Fibroblast of skin of back (primary cell): ENCODE data around the gene ANAPC4.
A peak's percentile ranks its signal among the peaks of the same experiment; 100 is the strongest.

Experiments used
- DNase-seq: peaks from one replicate; pipeline ENCODE4 v3.0.0-alpha.2; 2013

The ANAPC4 gene

DNA sequence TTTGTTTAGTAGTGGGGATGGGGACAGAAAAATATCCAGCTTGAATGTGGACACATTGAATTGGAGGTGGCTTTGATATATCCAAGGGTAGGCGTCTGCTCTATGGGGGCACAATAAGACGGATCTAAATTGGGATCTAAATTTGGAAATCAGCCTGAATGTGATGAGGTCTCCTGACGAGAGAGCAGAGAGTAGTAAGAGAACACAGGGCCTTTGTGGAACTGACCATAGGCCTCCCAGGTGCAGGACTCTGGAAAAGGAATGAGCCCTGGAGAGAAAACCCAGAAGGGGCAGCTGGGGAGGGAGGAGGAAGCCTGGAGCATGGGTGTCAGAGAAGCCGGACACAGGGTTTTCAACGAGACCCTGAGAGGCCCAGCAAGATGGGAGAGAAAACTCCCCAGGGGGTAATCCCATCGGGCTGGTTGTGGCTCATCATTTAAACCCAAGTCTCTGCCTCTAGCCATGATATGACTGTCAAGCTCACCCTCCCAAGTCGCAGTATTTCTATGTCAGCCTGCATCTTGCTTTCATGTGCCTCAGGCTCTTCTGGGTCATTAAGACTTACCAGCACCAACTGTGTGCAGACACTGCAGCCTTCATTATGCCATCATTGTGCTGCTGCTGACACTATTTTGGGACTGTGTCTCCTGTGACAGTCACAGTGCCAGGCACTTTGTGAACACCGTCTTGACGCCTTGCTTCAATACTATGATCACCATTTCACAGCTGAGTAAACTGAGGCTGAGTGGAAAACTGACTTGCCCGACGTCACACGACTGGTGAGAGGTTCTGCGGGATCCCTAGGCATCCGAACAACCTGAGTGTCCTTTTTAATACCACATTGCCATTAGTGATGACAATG lies 57.1 kb downstream of the ANAPC4 start:
- DNase-seq: no peak

DNA sequence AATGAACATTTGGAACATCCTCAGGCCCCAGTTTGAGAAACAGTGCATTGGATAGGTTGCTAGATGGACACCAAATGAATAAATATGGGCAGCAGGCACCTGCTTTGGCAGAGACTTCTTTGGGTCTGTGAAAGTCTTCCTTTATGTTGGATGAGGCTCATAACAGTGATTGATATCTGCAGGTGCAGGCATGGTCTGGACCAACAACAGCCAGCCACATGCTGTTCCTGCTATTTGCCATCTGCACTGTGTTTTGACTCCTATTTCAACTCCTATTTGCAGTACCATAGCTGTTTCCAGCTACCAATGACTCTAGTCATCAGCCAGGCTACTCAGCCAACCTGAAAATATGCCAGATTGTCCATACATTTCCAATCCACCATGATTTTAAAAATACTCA lies 60.9 kb downstream of the ANAPC4 start:
- DNase-seq: no peak

DNA sequence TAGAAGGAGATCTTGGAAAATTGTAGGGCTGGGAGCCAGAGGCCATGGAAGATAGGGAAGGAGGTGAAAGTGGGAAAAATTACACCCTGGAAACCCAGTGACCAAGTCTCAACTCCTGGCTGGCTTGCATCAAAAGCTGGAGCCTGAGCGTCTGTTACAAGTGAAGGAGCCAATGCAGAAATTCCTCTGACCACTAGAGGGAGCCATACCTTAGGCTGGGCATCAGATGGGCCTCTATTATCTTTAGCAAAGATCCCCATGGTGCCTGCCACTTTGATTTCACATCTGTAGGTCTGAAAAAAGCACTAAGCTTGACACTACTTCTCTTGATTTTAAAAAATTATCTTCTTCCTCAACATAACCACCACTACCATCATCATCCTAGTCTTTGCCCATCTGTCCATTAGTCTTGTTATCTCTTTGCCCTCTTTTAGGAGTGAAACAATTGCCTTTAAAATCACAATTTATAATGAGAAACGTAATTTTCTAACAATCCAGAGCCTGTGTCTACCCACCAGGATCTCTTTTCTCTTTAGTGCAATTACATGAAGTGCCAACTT lies 62.9 kb downstream of the ANAPC4 start:
- DNase-seq: peak; percentile 64

DNA sequence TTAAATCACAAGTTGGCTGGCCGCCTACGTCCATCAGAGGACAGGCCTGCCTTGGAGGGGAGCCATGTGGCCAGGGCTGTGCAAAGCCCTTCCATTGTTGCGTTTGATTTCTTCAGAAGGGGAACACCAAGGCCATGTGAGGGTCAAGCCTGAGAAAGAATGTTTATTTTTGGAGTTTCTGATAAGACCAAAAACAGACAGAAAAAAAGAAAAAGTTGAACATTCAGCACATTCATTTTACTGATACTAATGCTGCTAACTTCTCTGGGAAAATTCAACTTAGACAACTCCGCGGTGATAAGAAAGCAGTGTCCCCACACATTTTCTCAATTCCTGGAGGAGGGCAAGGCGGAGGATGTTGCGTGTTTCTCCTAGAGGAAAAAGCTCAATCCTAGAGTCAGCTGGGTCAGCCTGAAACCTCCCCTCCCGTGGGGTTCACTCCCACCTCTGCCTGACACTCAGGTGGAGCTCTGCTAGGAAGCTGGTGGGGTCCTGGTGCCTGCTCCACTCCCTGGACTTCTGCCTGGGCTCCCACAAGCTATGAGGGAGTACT lies 63.5 kb downstream of the ANAPC4 start:
- no peak for DNase-seq

DNA sequence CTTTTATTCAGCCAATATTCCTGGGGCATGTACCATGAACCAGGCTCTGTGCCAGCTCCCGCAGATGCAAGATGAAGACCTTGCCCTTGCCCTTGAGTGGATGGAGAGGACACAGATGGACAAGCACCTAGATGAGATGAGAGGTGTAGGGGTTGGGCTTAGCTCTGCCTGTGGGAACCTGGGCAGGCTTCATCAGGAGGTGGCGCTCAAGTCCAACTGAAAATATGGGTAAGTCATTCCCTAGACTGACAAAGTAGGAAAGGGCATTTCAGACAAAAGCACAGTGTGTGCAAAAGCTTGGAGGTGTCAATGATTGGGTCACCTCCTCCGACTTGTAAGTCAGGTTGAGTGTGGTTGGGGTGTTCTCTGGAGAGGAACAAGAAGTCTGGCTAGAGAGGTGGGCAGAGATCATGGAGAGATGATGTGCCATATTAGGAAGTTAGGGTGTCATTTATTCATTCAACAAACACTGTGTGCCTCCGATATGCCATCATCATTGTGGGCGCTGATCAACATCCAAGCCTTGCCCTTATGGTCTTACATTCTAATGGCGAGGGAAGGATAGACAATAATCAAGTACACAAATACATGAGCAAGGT lies 64.6 kb downstream of the ANAPC4 start:
- peak; percentile 57 for DNase-seq

DNA sequence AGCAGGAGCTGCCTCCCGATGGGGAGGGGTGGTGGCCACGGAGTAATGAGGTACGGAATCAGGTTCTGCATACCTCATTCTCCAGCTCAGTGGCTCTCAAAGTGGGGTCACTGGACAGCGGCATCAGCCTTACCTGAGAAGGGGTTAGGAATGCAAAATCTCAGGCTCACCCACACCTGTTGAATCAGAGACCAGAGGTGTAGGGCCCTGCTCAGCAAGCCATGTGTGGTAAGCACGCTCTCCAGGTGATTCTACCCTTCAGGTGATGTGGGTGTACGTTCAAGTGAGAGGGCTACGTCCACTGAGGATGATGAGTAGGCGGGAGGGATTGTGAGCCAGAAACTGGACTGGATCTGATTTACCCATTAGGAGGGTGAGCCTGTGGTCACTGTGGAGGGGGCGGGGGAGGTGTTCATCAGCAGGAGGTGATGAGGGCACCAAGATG lies 65.8 kb downstream of the ANAPC4 start:
- DNase-seq: no peak

DNA sequence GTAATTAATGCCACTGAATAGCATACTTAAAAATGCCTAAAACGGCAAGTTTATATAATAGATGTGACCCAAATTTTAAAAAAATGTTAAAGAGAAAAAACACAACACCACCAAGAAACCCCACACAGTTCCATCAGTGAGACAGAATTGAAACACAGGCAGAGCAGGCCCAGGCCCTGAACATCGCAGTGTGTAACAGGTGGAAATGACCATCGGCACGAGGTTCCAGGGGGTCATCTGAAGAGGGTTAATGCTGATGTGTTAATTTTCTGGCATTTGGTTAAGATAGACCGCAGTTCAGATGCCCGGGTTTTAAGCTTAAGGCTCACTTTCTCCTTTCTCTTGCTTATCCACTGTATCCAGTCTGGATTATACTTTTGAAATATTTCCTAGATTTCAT lies 66.8 kb downstream of the ANAPC4 start:
- no peak for DNase-seq

DNA sequence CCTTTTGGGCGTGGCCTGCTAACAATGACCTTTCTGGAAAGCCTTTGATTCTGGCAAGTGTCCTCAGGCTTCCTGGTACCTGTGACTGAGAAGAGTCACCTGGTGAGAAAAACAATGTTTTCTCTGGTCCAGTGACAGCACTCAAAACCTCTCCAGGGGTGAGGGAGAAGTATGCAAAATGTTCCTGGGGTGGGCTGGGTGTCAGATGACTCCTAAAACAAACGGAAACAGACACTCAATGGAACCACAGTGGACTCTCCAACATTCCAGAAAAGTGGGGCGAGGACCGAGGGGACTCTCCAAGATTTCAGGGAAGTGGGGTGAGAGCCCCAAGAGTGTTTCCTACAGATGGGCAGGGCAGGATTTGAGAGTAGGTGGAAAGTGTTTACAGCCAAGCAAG lies 69.5 kb downstream of the ANAPC4 start:
- no peak for DNase-seq

DNA sequence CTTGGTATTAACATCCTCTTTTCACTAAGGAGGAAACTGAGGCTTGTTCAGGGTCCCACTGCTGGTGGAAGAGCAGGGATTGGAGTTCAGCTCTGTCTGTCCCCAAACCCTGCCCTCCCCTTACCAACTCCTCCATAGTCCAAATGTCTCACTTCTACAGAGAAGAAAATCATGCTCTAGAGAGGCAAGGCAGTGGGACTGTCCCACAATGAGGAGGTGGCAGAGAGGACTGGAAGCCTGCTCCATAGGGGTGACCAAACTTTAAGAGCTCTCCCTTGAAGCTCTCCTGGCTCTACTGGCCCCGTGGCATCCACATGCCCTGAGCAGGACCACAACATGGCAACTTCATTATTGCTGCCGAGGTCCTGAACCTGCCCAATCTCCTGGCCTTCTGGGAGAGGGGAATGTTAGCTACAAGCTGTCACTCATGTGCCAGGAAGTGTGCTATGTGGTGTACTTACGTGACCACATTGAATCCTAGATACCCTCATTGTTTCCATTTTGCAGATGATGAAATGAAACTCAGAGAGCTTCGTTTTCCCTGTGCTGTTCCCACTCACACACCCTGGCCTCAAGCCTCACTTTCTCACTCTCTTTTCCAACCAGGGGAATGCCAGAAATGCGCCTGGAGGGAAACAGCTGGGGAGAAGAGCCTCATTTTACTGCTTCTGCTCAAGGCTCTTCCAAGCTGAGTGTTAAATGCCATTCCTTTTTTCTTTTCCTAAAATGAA lies 71.5 kb downstream of the ANAPC4 start:
- DNase-seq: peak; percentile 59

DNA sequence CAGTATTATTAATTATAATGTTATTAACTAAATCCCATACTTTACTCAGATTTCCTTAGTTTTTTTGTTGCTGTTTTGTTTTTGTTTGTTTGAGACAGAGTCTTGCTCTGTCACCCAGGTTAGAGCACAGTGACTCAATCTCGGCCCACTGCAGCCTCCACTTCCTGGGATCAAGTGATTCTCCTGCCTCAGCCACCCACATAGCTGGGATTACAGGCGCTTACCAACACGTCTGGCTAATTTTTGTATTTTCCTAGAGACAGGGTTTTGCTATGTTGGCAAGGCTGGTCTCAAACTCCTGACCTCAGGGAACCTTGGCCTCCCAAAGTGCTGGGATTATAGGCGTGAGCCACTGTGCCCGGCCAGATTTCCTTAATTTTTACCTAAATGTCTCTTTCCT lies 72.2 kb downstream of the ANAPC4 start:
- peak; percentile 13 for DNase-seq

DNA sequence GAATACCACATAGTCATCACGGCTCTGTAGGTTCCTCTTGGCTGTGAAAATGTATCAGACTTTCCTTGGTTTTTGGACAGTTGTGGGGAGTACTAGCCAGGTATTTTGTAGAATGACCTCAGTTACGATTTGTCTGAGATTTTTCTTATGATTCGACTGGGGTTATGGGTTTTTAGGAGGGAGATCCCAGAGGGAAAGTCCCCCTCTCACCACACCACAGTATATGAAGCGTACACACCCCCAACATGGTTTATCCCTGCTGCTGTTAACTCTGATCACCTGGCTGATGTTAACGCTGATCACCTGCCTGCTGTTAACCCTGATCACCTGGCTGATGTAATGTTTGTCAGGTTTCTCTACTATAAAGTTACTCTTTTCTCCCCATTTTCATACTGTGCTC lies 72.6 kb downstream of the ANAPC4 start:
- no peak for DNase-seq

DNA sequence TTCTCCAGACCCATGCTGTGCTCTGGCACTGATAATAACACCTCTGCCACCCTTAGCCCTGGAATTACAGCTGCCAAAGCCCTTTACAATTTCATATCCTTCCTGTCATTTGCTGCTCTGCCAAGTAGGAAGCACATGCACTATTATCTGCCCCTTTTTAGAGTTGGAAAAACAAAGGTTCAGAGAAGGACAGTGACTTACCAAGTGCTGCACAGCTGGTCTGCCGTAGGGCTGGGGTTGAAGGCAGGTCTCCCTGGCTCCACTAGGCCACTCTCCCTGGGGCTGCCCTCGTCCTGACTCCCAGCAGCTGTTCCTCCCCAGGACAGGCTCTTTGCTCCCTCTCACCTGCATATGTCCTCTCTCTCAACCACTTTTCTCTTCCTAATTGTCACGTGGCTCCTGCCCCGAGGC lies 73.4 kb downstream of the ANAPC4 start:
- DNase-seq: no peak

DNA sequence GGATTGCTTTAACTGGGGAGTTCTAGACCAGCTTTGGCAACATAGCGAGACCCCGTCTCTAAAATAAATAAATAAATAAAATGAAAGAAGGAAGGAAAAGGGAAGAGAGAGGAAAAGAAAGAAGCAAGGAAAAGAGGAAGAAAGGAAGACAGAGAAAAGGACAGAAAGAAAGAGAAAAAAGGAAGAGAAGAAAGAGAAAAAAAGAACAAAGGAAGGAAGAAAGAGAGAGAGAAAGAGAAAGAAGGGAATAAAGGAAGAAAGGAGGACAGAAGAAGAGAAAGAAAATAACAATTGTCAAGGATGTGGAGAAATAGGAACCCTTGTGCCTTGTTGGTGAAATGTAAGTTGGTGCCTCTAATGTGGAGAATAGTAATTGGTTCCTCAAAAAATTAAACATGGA lies 74.6 kb downstream of the ANAPC4 start:
- DNase-seq: no peak

DNA sequence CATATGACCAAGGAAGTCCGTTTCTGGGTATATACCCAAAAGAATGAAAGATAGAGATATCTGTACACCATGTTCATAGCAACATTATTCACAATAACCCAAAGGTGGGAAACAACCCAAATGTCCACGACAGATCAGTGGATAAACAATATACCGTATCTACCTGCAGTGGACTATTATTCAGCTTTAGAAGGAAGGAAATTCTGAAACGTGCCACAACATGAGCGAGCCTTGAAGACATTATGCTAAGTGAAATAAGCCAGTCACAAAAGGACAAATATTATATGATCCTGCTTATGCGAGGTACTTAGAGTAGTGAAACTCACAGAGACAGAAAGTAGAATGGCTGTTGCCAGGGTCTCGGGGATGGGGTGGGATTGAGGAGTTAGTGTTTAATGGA lies 75.0 kb downstream of the ANAPC4 start:
- DNase-seq: no peak

DNA sequence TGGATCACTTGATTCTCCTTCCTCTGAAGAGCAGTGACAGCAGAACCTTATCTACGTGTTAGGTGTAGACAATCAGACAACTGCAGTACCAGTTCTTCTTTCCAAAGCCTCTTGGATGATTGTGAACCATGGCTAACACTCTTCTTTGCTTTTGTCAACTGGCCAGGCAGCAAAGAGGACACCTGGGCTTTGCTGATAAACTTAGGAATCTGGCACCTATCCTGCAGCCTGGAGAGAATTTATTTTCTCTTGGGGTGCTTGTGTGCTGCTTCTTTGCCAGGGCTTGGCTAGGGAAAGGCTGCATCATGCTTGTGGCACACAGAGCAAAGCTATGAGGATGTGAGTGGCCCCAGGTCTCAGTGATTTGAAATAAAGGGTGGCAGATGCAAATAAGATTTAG lies 77.4 kb downstream of the ANAPC4 start:
- DNase-seq: no peak

DNA sequence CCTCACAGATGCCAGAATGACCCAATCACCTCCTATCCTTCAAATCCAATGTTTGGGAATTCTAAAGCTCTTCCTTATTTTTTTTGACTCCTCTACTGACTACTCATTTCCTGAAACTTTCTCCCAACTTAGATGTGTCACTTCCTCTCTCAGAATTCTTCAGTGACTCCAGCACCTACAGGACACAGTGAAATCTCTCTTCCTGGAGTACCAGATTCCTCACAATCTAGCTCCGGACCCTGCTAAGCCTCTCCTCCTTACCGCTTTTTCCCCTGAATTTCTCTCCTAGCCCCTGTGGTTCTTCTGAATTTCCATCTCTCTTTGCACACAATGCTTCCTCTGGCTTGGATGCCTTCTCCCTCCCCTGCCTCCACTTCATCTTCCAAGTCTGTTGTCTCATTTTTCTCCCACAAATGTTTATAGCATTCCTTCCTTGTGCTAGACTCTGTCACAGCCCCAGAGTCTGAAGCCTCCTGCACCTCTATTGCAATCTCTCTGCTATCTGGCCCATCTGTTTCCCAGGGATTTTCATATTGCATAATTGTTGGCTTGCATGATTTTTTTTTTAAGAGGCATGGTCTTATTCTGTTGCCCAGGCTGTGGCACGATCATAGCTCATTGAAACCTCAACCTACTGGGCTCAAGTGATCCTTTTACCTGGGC lies 80.1 kb downstream of the ANAPC4 start:
- peak; percentile 72 for DNase-seq

DNA sequence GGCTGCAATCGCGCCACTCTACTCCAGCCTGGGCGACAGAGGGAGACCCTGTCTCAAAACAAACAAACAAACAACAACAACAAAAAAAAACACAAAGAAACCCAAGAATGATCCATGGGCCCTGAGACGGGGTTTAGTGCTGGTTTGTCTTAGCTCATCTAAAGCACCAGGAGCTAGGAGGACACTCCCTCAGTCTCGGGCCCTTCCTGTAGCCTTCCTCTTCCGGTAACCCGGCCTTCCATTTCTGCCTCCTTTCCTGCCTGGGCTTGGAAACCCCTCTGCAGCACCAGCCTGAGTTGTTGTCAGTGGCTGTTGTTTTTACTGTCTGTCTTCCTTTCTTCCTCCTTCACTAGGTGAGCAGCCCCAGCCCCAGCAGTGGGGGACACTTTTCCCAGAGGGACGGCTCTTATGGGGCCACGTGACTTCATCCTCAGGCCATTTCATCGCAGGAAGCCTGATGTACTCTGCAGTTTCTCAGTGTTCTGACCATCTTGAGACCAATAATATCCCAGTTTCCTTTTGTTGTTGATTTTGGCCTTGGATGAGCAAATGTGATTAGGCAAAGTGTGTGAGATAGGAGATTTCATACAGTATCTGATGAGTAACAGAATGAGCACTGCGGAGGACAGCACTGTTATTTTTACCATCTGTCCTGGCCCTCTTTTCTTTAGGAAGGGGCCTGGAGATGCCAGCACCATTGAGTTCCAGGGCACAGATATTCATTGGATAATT lies 90.1 kb downstream of the ANAPC4 start:
- DNase-seq: peak; percentile 18

DNA sequence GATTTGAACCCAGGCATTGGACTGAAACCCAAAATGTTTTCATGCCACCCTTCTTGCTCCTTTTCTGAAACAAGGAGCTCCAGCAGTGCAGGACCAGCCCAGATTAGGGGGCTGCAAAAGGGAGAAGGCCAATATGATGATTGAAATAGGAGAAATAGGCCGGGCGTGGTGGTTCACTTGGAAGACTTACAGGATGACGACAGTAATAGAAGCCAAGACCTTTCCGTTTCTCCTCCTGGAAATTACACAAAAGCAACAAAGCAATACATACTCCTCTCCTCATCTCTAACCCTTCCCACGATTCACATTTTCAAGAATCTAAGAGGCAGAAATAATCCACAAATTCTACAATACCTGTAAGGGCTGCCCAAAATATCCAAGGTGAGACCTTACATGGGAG lies 90.8 kb downstream of the ANAPC4 start:
- no peak for DNase-seq
